HepG2 (cell line): ENCODE measurements around the gene SLC29A3. TPM values are rescaled to one million over a fixed set of nuclear protein-coding genes. Genes with fewer than 3 reads are reported as not detected.

Source experiments
- ATAC-seq: fragments of 200-7000 bp; cut with Tn5 transposase; 3 replicates; pipeline ENCODE4 v1.9.1; 2020; ENCODE audit warnings: mild to moderate bottlenecking, moderate library complexity
- BruUV-seq: library from RNA; stranded (reverse); fragments of 400-500 nt; replicated peaks from 2 replicates; lab custom pipeline; 2021; lab: Mats Ljungman, UMichigan
- CTCF ChIA-PET: fragments of 300-600 bp; formaldehyde crosslinking; extraction: SDS; loops from one replicate; lab custom pipeline; 2021; ENCODE audit warnings: low total read pairs, inconsistent platforms, low intra/inter-chr PET ratio; lab: Yijun Ruan, JAX
- POLR2A ChIA-PET: fragments of 350-600 bp; sonication (Branson Sonifier 250); formaldehyde crosslinking; loops from one replicate; lab custom pipeline; 2020; ENCODE audit warnings: antibody characterized with exemption, inconsistent platforms; lab: Yijun Ruan, JAX
- DNase-seq: peaks from one replicate; pipeline ENCODE4 v3.0.0-alpha.2; 2015; ENCODE audit warnings: low spot score
- FAIRE-seq: peaks from 3 replicates; lab custom pipeline; 2011; peaks lifted over from hg19 to GRCh38; lab: Jason Lieb, UNC
- H2AFZ ChIP-seq: one replicate; pipeline ENCODE4 v1.6.1; 2011; ENCODE audit warnings: low read length, inconsistent platforms
- H3K27ac ChIP-seq: fragments of 300-600 bp; 3 replicates; pipeline ENCODE4 v1.8.0; 2011; ENCODE audit warnings: mixed run types, mild to moderate bottlenecking, mixed read lengths, low read length, inconsistent platforms; ENCODE audit not compliant: insufficient read depth; ENCODE audit errors: extremely low read length
- H3K27me3 ChIP-seq, 2 experiments: fragments of 200-600 bp in 1 of 2; 2 replicates in 1 of 2; 3 replicates in 1 of 2; pipeline versions ENCODE4 v1.6.0 to v1.8.0; 2011; ENCODE audit warnings: low read length in 2 of 2, mild to moderate bottlenecking in 2 of 2, moderate library complexity in 2 of 2, inconsistent platforms in 1 of 2; ENCODE audit not compliant: insufficient read depth in 2 of 2, control insufficient read depth in 1 of 2
- H3K36me3 ChIP-seq, 2 experiments: fragments of 200-600 bp in 1 of 2; replicated peaks in 1 of 2; 2 replicates in 1 of 2; 3 replicates in 1 of 2; pipeline versions ENCODE4 v1.5.1 to v1.8.0; 2011; ENCODE audit warnings: low read length in 2 of 2, inconsistent platforms in 1 of 2; ENCODE audit not compliant: insufficient read depth in 2 of 2, control insufficient read depth in 1 of 2
- H3K4me1 ChIP-seq: 2 replicates; pipeline ENCODE4 v1.5.1; 2012; ENCODE audit warnings: low read length, inconsistent platforms; ENCODE audit not compliant: insufficient read depth
- H3K4me2 ChIP-seq: 2 replicates; pipeline ENCODE4 v1.6.0; 2011; ENCODE audit warnings: low read depth, low read length, inconsistent platforms
- H3K4me3 ChIP-seq, 3 experiments: fragments of 200-600 bp in 1 of 3; sonication (generic), shearing (Covaris generic) in 1 of 3; replicated peaks in 1 of 3; 2 replicates each; pipeline ENCODE4 v1.5.1; 2011 to 2016; ENCODE audit warnings: low read length in 3 of 3, inconsistent platforms in 2 of 3, low read depth in 2 of 3, mild to moderate bottlenecking in 2 of 3, control low read depth in 1 of 3, mixed read lengths in 1 of 3; ENCODE audit not compliant: insufficient read depth in 1 of 3
- H3K79me2 ChIP-seq: one replicate; pipeline ENCODE4 v1.6.1; 2011; ENCODE audit warnings: low read length, inconsistent platforms; ENCODE audit not compliant: insufficient read depth
- H3K9ac ChIP-seq: 2 replicates; pipeline ENCODE4 v1.6.0; 2011; ENCODE audit warnings: mild to moderate bottlenecking, low read depth, low read length, inconsistent platforms; ENCODE audit not compliant: insufficient read depth
- H3K9me3 ChIP-seq: 2 replicates; pipeline ENCODE4 v1.5.1; 2012; ENCODE audit warnings: mild to moderate bottlenecking, low read length
- H4K20me1 ChIP-seq: 2 replicates; pipeline ENCODE4 v1.6.0; 2011; ENCODE audit warnings: inconsistent platforms, mild to moderate bottlenecking, low read length, moderate library complexity; ENCODE audit not compliant: insufficient read depth
- EEA1 ChIP-seq: sonication (generic); formaldehyde crosslinking; IDR thresholded peaks from 2 replicates; pipeline ENCODE4 v1.5.1; 2020; ENCODE audit warnings: mild to moderate bottlenecking, missing genetic modification reagents, borderline replicate concordance
- ETV6 ChIP-seq: sonication (generic); formaldehyde crosslinking; conservative IDR thresholded peaks from 2 replicates; pipeline ENCODE4 v1.4.0; 2020; ENCODE audit warnings: missing genetic modification reagents
- ZNF44 ChIP-seq: sonication (generic); formaldehyde crosslinking; IDR thresholded peaks from 2 replicates; pipeline ENCODE4 v1.5.1; 2020; ENCODE audit warnings: mild to moderate bottlenecking, missing genetic modification reagents
- ZNF567 ChIP-seq: sonication (generic); formaldehyde crosslinking; IDR thresholded peaks from 2 replicates; pipeline ENCODE4 v1.8.1; 2023; ENCODE audit warnings: mild to moderate bottlenecking, missing genetic modification reagents, borderline replicate concordance
- WGBS: methylation state at CpG from one replicate; pipeline ENCODE4 v1.1.6; 2017; ENCODE audit warnings: low lambda C conversion rate; 5-methylcytosine and 5-hydroxymethylcytosine counted together
- in situ Hi-C: cut with HindIII; loops from 2 replicates; pipeline ENCODE4 v1.10.0; 2017; ENCODE audit warnings: low pct_unique_long_range_greater_than_20kb; ENCODE audit not compliant: extremely low pct_ligation_motif_present
- intact Hi-C: fragments of 100-400 bp; cut with micrococcal nuclease; formaldehyde crosslinking; loops from one replicate; pipeline ENCODE4 v1.10.0; 2022; ENCODE audit not compliant: unreplicated experiment
- polyA plus RNA-seq, 8 experiments: library from polyadenylated mRNA; depleted of rRNA in 3 of 8; stranded (reverse) in 7 of 8; unstranded in 1 of 8; fragments of >200 nt; fragmentation: Illumina TruSeq in 4 of 8; extraction: Trizol in 4 of 8; gene quantifications; 2 replicates each; pipeline versions ENCODE4 v1.2.1 to v1.2.3, GENCODE V29; 2011 to 2016; ENCODE audit warnings: low read depth in 4 of 8, missing spikeins in 1 of 8, mixed read lengths in 1 of 8; ENCODE audit not compliant: insufficient read depth in 1 of 8
- total RNA-seq, 5 experiments: library from RNA; depleted of rRNA; stranded (reverse); fragments of >200 nt; fragmentation: Illumina TruSeq; extraction: Trizol; gene quantifications; 2 replicates each; pipeline ENCODE4 v1.2.3, GENCODE V29; 2016; ENCODE audit warnings: low read depth in 1 of 5
- TF ChIP-seq, protein P1 (sequence below): sonication (generic); formaldehyde crosslinking; IDR thresholded peaks from 2 replicates; pipeline ENCODE4 v1.5.1; 2020; ENCODE audit warnings: missing genetic modification reagents, mild to moderate bottlenecking, borderline replicate concordance
- TF ChIP-seq, protein P2 (sequence below): sonication (generic); formaldehyde crosslinking; IDR thresholded peaks from 2 replicates; pipeline ENCODE4; 2020; ENCODE audit warnings: missing genetic modification reagents, mild to moderate bottlenecking, borderline replicate concordance
- TF ChIP-seq, protein P3 (sequence below): sonication (generic); formaldehyde crosslinking; IDR thresholded peaks from 2 replicates; pipeline ENCODE4 v1.4.0; 2020; ENCODE audit warnings: missing genetic modification reagents, borderline replicate concordance

SLC29A3 gene
- total and polyA plus RNA-seq, 2 of the 13 experiments (the other 11 are each of a cell fraction or from before 2014, with no cell fraction given), result 8.6 to 11.8 TPM

DNA sequence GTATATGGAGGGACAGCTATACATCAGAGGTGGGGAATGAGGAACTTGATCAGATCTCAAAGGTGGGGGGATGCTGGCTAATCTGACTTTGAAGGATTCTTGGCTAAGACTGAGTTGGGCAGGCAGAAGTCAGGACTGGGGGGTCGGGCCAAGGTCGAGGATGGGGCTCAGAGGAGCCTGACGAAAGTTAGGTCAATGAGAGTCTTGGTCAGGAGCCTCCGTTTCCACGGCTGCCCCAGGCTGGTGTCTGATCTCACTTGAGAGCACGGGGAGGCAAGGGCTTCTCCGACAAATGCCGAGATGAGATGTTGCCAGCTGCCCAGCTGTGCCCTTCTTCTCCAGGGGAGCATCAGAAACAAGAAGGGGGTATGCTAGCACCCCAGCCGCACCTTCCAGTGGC is 5.7 kb downstream of the SLC29A3 start:
- CTCF ChIA-PET, result no interaction called here
- in situ Hi-C loops, result loop anchor here (25.0 kb wide), 1 partner anchor 713 kb away; no protein-coding TSS in a partner anchor
- DNase-seq, result no peak
- peaks cover 3% of the 10 kb centered on the region for H3K79me2 ChIP-seq
- no peak overlapping the region for H3K4me3 ChIP-seq
- no peaks in the 10 kb centered on the region for H4K20me1 ChIP-seq
- no peak overlapping the region for H3K9ac ChIP-seq
- intact Hi-C loops, result no loop called here
- no peak overlapping the region for H3K27ac ChIP-seq
- H3K4me2 ChIP-seq, result no peak overlapping the region
- H3K9me3 ChIP-seq, result no peaks in the 10 kb centered on the region
- TF ChIP-seq, protein P1, sequence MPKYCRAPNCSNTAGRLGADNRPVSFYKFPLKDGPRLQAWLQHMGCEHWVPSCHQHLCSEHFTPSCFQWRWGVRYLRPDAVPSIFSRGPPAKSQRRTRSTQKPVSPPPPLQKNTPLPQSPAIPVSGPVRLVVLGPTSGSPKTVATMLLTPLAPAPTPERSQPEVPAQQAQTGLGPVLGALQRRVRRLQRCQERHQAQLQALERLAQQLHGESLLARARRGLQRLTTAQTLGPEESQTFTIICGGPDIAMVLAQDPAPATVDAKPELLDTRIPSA (CRISPR knock-in tag), result no peak
- TF ChIP-seq ETV6 (CRISPR knock-in tag), result no peak
- TF ChIP-seq, protein P2, sequence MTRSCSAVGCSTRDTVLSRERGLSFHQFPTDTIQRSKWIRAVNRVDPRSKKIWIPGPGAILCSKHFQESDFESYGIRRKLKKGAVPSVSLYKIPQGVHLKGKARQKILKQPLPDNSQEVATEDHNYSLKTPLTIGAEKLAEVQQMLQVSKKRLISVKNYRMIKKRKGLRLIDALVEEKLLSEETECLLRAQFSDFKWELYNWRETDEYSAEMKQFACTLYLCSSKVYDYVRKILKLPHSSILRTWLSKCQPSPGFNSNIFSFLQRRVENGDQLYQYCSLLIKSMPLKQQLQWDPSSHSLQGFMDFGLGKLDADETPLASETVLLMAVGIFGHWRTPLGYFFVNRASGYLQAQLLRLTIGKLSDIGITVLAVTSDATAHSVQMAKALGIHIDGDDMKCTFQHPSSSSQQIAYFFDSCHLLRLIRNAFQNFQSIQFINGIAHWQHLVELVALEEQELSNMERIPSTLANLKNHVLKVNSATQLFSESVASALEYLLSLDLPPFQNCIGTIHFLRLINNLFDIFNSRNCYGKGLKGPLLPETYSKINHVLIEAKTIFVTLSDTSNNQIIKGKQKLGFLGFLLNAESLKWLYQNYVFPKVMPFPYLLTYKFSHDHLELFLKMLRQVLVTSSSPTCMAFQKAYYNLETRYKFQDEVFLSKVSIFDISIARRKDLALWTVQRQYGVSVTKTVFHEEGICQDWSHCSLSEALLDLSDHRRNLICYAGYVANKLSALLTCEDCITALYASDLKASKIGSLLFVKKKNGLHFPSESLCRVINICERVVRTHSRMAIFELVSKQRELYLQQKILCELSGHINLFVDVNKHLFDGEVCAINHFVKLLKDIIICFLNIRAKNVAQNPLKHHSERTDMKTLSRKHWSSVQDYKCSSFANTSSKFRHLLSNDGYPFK (CRISPR knock-in tag), result no peak
- no peak for TF ChIP-seq EEA1 (CRISPR knock-in tag)
- TF ChIP-seq ZNF567 (CRISPR knock-in tag), result no peak
- no peak for TF ChIP-seq ZNF44 (CRISPR knock-in tag)
- TF ChIP-seq, protein P3, sequence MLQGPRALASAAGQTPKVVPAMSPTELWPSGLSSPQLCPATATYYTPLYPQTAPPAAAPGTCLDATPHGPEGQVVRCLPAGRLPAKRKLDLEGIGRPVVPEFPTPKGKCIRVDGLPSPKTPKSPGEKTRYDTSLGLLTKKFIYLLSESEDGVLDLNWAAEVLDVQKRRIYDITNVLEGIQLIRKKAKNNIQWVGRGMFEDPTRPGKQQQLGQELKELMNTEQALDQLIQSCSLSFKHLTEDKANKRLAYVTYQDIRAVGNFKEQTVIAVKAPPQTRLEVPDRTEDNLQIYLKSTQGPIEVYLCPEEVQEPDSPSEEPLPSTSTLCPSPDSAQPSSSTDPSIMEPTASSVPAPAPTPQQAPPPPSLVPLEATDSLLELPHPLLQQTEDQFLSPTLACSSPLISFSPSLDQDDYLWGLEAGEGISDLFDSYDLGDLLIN, result no peak
- TF ChIP-seq, all 625 proteins: peak for 0
- peaks cover 51% of the 10 kb centered on the region for H3K4me1 ChIP-seq
- no peak overlapping the region for H2AFZ ChIP-seq
- WGBS, result 92% methylated on average over 6 of the region's 9 CpGs
- POLR2A ChIA-PET, result interaction anchor here (1.8 kb wide), 1 partner anchor 9 kb away, joined by 6 read pairs; no protein-coding TSS in a partner anchor
- FAIRE-seq (no peak), ATAC-seq (no peak)
- H3K27me3 ChIP-seq, result no peaks in the 10 kb centered on the region
- no TSS peak for BruUV-seq
- peaks cover 17 to 44% of the 10 kb centered on the region in 2 experiments for H3K36me3 ChIP-seq
